Measurements from ENCODE around the gene C6orf52. TPM values are rescaled to one million over a fixed set of nuclear protein-coding genes. Genes with fewer than 3 reads are reported as not detected.

C6orf52 gene
- total RNA-seq, 1 experiment from 2014 or later = 3.9 TPM

GRCh38 chr6:10690651-10691445 is 3.6 kb downstream of the C6orf52 start:
- no peaks in the 10 kb centered on the region; the same call in 1 of the 2 replicates for H4K20me1 ChIP-seq (ENCODE audit: insufficient read depth)
- TF ChIP-seq, protein P1, sequence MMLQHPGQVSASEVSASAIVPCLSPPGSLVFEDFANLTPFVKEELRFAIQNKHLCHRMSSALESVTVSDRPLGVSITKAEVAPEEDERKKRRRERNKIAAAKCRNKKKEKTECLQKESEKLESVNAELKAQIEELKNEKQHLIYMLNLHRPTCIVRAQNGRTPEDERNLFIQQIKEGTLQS (IDR thresholded peaks at IDR 0.05) = no peak
- H3K27ac ChIP-seq (ENCODE audit: low read depth, low read length) = no peak overlapping the region
- CTCF ChIA-PET = no interaction called here
- H3K4me3 ChIP-seq (replicated peaks in 1 of 2; ENCODE audit: low read depth in 1 of 2, low read length in 2 of 2) = no peak overlapping the region
- RAD21 ChIA-PET (ENCODE audit: low non-redundant PET in 1 of 2, low total read pairs in 2 of 2, uncharacterized antibody in 2 of 2, unreplicated experiment in 2 of 2) = no interaction called here
- DNase-seq (ENCODE audit: low read depth, low spot score) = no peak
- intact Hi-C loops (cut with micrococcal nuclease) = loop anchor here (5.0 kb wide), 1 partner anchor 111 kb away; no protein-coding TSS in a partner anchor
- H3K4me1 ChIP-seq (ENCODE audit: control insufficient read depth in 1 of 2, insufficient read depth in 2 of 2, low read length in 2 of 2) = peaks cover 6 to 11% of the 10 kb centered on the region in 2 experiments; a peak in 3 of 4 replicates
- H3K36me3 ChIP-seq (ENCODE audit: control insufficient read depth in 1 of 2, insufficient read depth in 2 of 2, low read length in 2 of 2) = no peaks in the 10 kb centered on the region
- no peak overlapping the region for H3K9ac ChIP-seq (ENCODE audit: low read length)
- POLR2A ChIA-PET = interaction anchor here (0.7 kb wide), 1 partner anchor 170 kb away, joined by 3 read pairs; the partner anchor contains the start of gene GCNT2
- no peaks in the 10 kb centered on the region for H3K9me2 ChIP-seq (ENCODE audit: insufficient read depth)
- H2AFZ ChIP-seq (ENCODE audit: low read depth, low read length, poor library complexity, severe bottlenecking) = no peak overlapping the region
- H3K4me2 ChIP-seq (ENCODE audit: low read length) = no peak overlapping the region
- no peak for ATAC-seq
- H3K9me3 ChIP-seq (ENCODE audit: control insufficient read depth in 1 of 2, insufficient read depth in 1 of 2, low read depth in 1 of 2, low read length in 2 of 2) = no peaks in the 10 kb centered on the region
- no TSS peak for BruUV-seq (replicated peaks)
- peaks cover 26% of the 10 kb centered on the region for H3K79me2 ChIP-seq (ENCODE audit: insufficient read depth, low read length)
- H3K27me3 ChIP-seq (ENCODE audit: insufficient read depth, low read length) = no peaks in the 10 kb centered on the region

- no peaks in the 10 kb centered on the region for H3K9me3 ChIP-seq (ENCODE audit: control insufficient read depth in 1 of 2, insufficient read depth in 1 of 2, low read depth in 1 of 2, low read length in 2 of 2)
- no peak overlapping the region for H3K9ac ChIP-seq (ENCODE audit: low read length)
- H3K79me2 ChIP-seq (ENCODE audit: insufficient read depth, low read length) = no peaks in the 10 kb centered on the region
- ChIA-PET POLR2A (no interaction called here), RAD21 (ENCODE audit: low non-redundant PET in 1 of 2, low total read pairs in 2 of 2, uncharacterized antibody in 2 of 2, unreplicated experiment in 2 of 2) (no interaction called here), CTCF (no interaction called here)
- no peak overlapping the region for H3K27ac ChIP-seq (ENCODE audit: low read depth, low read length)
- H3K36me3 ChIP-seq (ENCODE audit: control insufficient read depth in 1 of 2, insufficient read depth in 2 of 2, low read length in 2 of 2) = no peaks in the 10 kb centered on the region
- no peaks in the 10 kb centered on the region for H4K20me1 ChIP-seq (ENCODE audit: insufficient read depth)
- DNase-seq (ENCODE audit: low read depth, low spot score) (no peak), ATAC-seq (no peak)
- intact Hi-C loops (cut with micrococcal nuclease) = no loop called here
- H3K9me2 ChIP-seq (ENCODE audit: insufficient read depth) = no peaks in the 10 kb centered on the region
- H3K27me3 ChIP-seq (ENCODE audit: insufficient read depth, low read length) = no peaks in the 10 kb centered on the region
- TF ChIP-seq SRF (IDR thresholded peaks at IDR 0.05; ENCODE audit: low read depth) (no peak), EZH2 (IDR thresholded peaks at IDR 0.05) (no peak), SP1 (IDR thresholded peaks at IDR 0.05; ENCODE audit: low read depth) (no peak), YY1 (IDR thresholded peaks at IDR 0.05; ENCODE audit: extremely low read depth, insufficient replicate concordance, low read depth, low read length) (no peak), POLR2AphosphoS5 (IDR thresholded peaks at IDR 0.05; ENCODE audit: low read depth, low read length) (no peak), RAD21 (IDR thresholded peaks at IDR 0.05; ENCODE audit: low read depth) (no peak), ELF1 (IDR thresholded peaks at IDR 0.05; ENCODE audit: borderline replicate concordance, low read depth) (no peak), CEBPB (IDR thresholded peaks at IDR 0.05; ENCODE audit: low read depth) (no peak), CBX3 (IDR thresholded peaks at IDR 0.05; ENCODE audit: low read depth) (no peak), FOSL1 (IDR thresholded peaks at IDR 0.05; ENCODE audit: low read depth) (no peak)
- TF ChIP-seq, protein P1 (IDR thresholded peaks at IDR 0.05) = no peak
- no peak overlapping the region for H2AFZ ChIP-seq (ENCODE audit: low read depth, low read length, poor library complexity, severe bottlenecking)
- BruUV-seq (replicated peaks) = no TSS peak
- no peak overlapping the region for H3K4me2 ChIP-seq (ENCODE audit: low read length)
- no peaks in the 10 kb centered on the region; a peak in 1 of 4 replicates for H3K4me1 ChIP-seq (ENCODE audit: control insufficient read depth in 1 of 2, insufficient read depth in 2 of 2, low read length in 2 of 2)
- H3K4me3 ChIP-seq (replicated peaks in 1 of 2; ENCODE audit: low read depth in 1 of 2, low read length in 2 of 2) = no peak overlapping the region
These were observed 6.8 kb downstream of the C6orf52 start for GRCh38 chr6:10687582-10687981.

Measured in HCT116 (cell line).